K562 (cell line): ENCODE measurements around the gene ZNF787. TPM values are rescaled to one million over a fixed set of nuclear protein-coding genes. Genes with fewer than 3 reads are reported as not detected.
A peak's percentile ranks its signal among the peaks of the same experiment; 100 is the strongest.

Source experiments
- ETV5 ChIP-seq: sonication (generic); formaldehyde crosslinking; IDR thresholded peaks from 2 replicates; pipeline ENCODE4 v1.4.0; 2020; ENCODE audit warnings: low read depth, mild to moderate bottlenecking, missing genetic modification reagents
- GTF2F1 ChIP-seq: IDR thresholded peaks from 2 replicates; pipeline ENCODE4 v1.6.1; 2011; ENCODE audit warnings: low read depth, low read length, improper control_type of control experiment
- HMGXB4 ChIP-seq: sonication (generic); formaldehyde crosslinking; IDR thresholded peaks from 2 replicates; pipeline ENCODE4 v1.8.1; 2023; ENCODE audit warnings: mild to moderate bottlenecking, missing genetic modification reagents
- MCM7 ChIP-seq, 2 experiments: fragments of 450-650 bp; IDR thresholded peaks; 2 replicates each; pipeline ENCODE4 v1.6.1; 2016 to 2018
- POLR2G ChIP-seq: fragments of 200-400 bp; formaldehyde crosslinking; IDR thresholded peaks from 2 replicates; pipeline ENCODE4 v1.6.1; 2017; ENCODE audit warnings: low read depth, mild to moderate bottlenecking, antibody characterized with exemption, low read length, moderate library complexity
- RREB1 ChIP-seq: fragments of 250-450 bp; sonication (Bioruptor Pico); IDR thresholded peaks from 2 replicates; pipeline ENCODE4 v1.4.0; 2020
- ZNF592 ChIP-seq: fragments of 450-650 bp; IDR thresholded peaks from 2 replicates; pipeline ENCODE4 v1.6.1; 2017; ENCODE audit warnings: antibody characterized with exemption, mild to moderate bottlenecking
- polyA plus RNA-seq, 8 experiments: library from polyadenylated mRNA; depleted of rRNA in 4 of 8; stranded (reverse) in 5 of 8; unstranded in 3 of 8; fragments of >200 nt; fragmentation: Nextera tagmentation in 2 of 8; fragmentation: Illumina TruSeq in 1 of 8; extraction: Ambion mirVana in 2 of 8; extraction: Trizol in 1 of 8; gene quantifications; 2 replicates each; pipeline versions ENCODE4 v1.2.1 to v1.2.3, GENCODE V29; 2011 to 2014; ENCODE audit warnings: inconsistent platforms in 1 of 8, missing spikeins in 1 of 8
- total RNA-seq, 7 experiments: library from RNA; depleted of rRNA in 6 of 7; stranded (reverse); fragments of >200 nt in 6 of 7; fragmentation: Illumina TruSeq in 2 of 7; extraction: Trizol in 2 of 7; gene quantifications; 2 replicates each; pipeline versions ENCODE4 v1.2.1 to v1.2.3, GENCODE V29; 2011 to 2021; ENCODE audit warnings: low replicate concordance in 1 of 7

Gene ZNF787
- total and polyA plus RNA-seq, 9 of the 15 experiments (the other 6 are each of a cell fraction or from before 2014, with no cell fraction given), result 0.45 to 77.6 (median 7.3) TPM

GRCh38 chr19:56120371-56121179 is 520 bp downstream of the ZNF787 start (continued):
- TF ChIP-seq POLR2G (peak; percentile 86), ETV5 (CRISPR knock-in tag) (peak; percentile 72), GTF2F1 (no peak), MCM7 (IDR thresholded peaks at IDR 0.05) (no peak), ZNF592 (peak; percentile 49; the same call in 1 of the 2 replicates), RREB1 (CRISPR knock-in tag) (0 out of 2 replicates have a peak, but pooled peaks have one; percentile 26), HMGXB4 (CRISPR knock-in tag) (0 out of 2 replicates have a peak, but pooled peaks have one; percentile 48)
